Bronchial epithelial cell (primary cell): ENCODE measurements around the gene SRBD1. TPM values are rescaled to one million over a fixed set of nuclear protein-coding genes. Genes with fewer than 3 reads are reported as not detected.

Source experiments
- DNase-seq: peaks from one replicate; pipeline ENCODE4 v3.0.0-alpha.2; 2010; ENCODE audit warnings: low read depth
- FAIRE-seq: peaks from 2 replicates; lab custom pipeline; 2011; peaks lifted over from hg19 to GRCh38; lab: Jason Lieb, UNC
- H3K27me3 ChIP-seq: 2 replicates; pipeline ENCODE4 v1.5.1; 2011; ENCODE audit warnings: low read length; ENCODE audit not compliant: control insufficient read depth, insufficient read depth
- H3K36me3 ChIP-seq: 2 replicates; pipeline ENCODE4 v1.5.1; 2011; ENCODE audit warnings: low read length; ENCODE audit not compliant: control insufficient read depth, insufficient read depth
- H3K4me3 ChIP-seq: 2 replicates; pipeline ENCODE4 v1.5.1; 2011; ENCODE audit warnings: mild to moderate bottlenecking, low read depth, low read length, control low read depth
- CTCF ChIP-seq: IDR thresholded peaks from 2 replicates; pipeline ENCODE4 v1.5.1; 2011; ENCODE audit warnings: mild to moderate bottlenecking, moderate library complexity, low read length, control low read depth, inconsistent platforms; ENCODE audit not compliant: insufficient read depth, severe bottlenecking
- total RNA-seq: library from RNA; depleted of rRNA; stranded (reverse); fragments of >200 nt; gene quantifications from 2 replicates; pipeline ENCODE4 v1.2.1, GENCODE V29; 2014

SRBD1 gene
- total RNA-seq, 1 donor from 2014 or later, result 12.9 TPM

GRCh38 chr2:45636008-45636407 lies 24.9 kb upstream of the SRBD1 start:
- FAIRE-seq (no peak), DNase-seq (no peak)
- TF ChIP-seq CTCF, result no peak
- no peaks in the 10 kb centered on the region for H3K36me3 ChIP-seq
- peaks cover 6% of the 10 kb centered on the region for H3K27me3 ChIP-seq
- no peak overlapping the region for H3K4me3 ChIP-seq

GRCh38 chr2:45634223-45634622 lies 23.2 kb upstream of the SRBD1 start:
- DNase-seq (no peak), FAIRE-seq (no peak)
- H3K27me3 ChIP-seq, result peaks cover 5% of the 10 kb centered on the region
- no peaks in the 10 kb centered on the region for H3K36me3 ChIP-seq
- no peak for TF ChIP-seq CTCF
- no peak overlapping the region for H3K4me3 ChIP-seq

- Histone ChIP-seq H3K36me3 (no peaks in the 10 kb centered on the region), H3K4me3 (no peak overlapping the region), H3K27me3 (peaks cover 3% of the 10 kb centered on the region)
- no peak for FAIRE-seq
- DNase-seq, result no peak
- no peak for TF ChIP-seq CTCF
These were observed 20.9 kb upstream of the SRBD1 start for GRCh38 chr2:45631955-45632354.

GRCh38 chr2:45631319-45631718 lies 20.3 kb upstream of the SRBD1 start:
- peaks cover 3% of the 10 kb centered on the region for H3K27me3 ChIP-seq
- no peak for TF ChIP-seq CTCF
- no peak overlapping the region for H3K4me3 ChIP-seq
- H3K36me3 ChIP-seq, result no peaks in the 10 kb centered on the region
- FAIRE-seq (no peak), DNase-seq (no peak)

GRCh38 chr2:45629971-45630370 lies 18.9 kb upstream of the SRBD1 start:
- Histone ChIP-seq H3K36me3 (no peaks in the 10 kb centered on the region), H3K27me3 (peaks cover 3% of the 10 kb centered on the region), H3K4me3 (no peak overlapping the region)
- no peak for TF ChIP-seq CTCF
- no peak for DNase-seq
- FAIRE-seq, result no peak

- no peak for FAIRE-seq
- Histone ChIP-seq H3K27me3 (peaks cover 3% of the 10 kb centered on the region), H3K36me3 (no peaks in the 10 kb centered on the region), H3K4me3 (no peak overlapping the region)
- no peak for DNase-seq
- TF ChIP-seq CTCF, result no peak
These were observed 16.8 kb upstream of the SRBD1 start for GRCh38 chr2:45627911-45628310.
